OCI-LY3 (cell line): ENCODE data around the gene VPS36.

Source experiments
- EZH2phosphoT487 ChIP-seq: fragments of 200-600 bp; shearing (Covaris generic); IDR thresholded peaks from 2 replicates; pipeline ENCODE4 v1.6.1; 2018; ENCODE audit warnings: antibody characterized with exemption, mixed run types, low read depth
- TF ChIP-seq, protein P1 (sequence below): fragments of 200-600, 300-600 bp; sonication (generic); IDR thresholded peaks from 2 replicates; pipeline ENCODE4 v1.5.1; 2014; ENCODE audit warnings: antibody characterized with exemption, low read length, low read depth

DNA sequence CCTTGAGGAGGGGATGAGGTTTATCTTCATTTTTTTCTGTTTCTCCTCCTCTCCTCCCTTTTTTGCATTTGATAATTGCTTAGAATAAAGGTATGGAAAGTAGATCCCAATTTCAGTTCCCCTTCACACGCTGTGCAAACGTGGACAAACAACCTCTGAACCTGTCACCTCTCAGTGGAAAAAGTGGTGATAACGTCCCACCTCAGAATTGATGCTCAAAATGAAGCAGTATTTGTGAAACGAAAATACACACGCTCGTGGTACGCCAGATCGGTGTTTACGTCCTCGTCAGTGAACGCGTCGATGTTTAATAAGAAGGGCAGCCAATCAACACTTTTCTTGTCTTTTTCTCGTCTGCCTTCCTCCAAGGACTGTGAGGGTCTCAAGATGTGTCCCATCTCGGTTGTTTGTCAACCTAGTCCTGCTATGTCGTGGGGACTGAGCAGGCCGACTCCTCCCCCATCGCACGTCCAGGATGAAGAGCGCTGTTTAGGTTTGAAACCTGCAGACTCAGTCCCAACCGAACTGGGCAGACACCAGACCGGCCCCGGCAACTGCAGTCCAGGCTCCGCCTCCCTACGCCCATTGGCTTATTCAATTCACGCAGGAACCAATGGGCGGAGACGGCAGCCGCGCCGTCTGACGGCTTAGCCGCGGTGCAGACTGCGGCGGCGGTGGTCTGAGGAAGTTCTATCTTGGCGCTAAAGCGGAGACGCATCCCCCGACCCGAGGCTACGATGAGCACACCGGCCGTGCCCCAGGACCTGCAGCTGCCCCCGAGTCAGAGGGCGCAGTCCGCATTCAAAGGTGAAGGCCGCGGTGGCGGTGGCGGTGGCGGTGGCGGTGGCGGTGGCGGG, 4.6 kb upstream of the VPS36 start, which contains the start of gene CKAP2:
- TF ChIP-seq EZH2phosphoT487 = no peak
- TF ChIP-seq, protein P1, sequence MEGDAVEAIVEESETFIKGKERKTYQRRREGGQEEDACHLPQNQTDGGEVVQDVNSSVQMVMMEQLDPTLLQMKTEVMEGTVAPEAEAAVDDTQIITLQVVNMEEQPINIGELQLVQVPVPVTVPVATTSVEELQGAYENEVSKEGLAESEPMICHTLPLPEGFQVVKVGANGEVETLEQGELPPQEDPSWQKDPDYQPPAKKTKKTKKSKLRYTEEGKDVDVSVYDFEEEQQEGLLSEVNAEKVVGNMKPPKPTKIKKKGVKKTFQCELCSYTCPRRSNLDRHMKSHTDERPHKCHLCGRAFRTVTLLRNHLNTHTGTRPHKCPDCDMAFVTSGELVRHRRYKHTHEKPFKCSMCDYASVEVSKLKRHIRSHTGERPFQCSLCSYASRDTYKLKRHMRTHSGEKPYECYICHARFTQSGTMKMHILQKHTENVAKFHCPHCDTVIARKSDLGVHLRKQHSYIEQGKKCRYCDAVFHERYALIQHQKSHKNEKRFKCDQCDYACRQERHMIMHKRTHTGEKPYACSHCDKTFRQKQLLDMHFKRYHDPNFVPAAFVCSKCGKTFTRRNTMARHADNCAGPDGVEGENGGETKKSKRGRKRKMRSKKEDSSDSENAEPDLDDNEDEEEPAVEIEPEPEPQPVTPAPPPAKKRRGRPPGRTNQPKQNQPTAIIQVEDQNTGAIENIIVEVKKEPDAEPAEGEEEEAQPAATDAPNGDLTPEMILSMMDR = no peak
